Endothelial cell of umbilical vein (primary cell): ENCODE results near the gene CUX1. TPM values are rescaled to one million over a fixed set of nuclear protein-coding genes. Genes with fewer than 3 reads are reported as not detected.

Experiments
- BruUV-seq: library from RNA; stranded (reverse); fragments of 400-500 nt; replicated peaks from 2 replicates; lab custom pipeline; 2021; lab: Mats Ljungman, UMichigan
- CTCF ChIA-PET: fragments of 300-600, 350-600 bp; sonication (Branson Sonifier 250); formaldehyde crosslinking; loops from one replicate; lab custom pipeline; 2021; ENCODE audit warnings: antibody characterized with exemption, inconsistent platforms; lab: Charles Lee
- POLR2A ChIA-PET: fragments of 300-600, 350-600 bp; sonication (Branson Sonifier 250); formaldehyde crosslinking; loops from one replicate; lab custom pipeline; 2021; ENCODE audit warnings: antibody characterized with exemption, inconsistent platforms; lab: Charles Lee
- DNase-seq: peaks from one replicate; pipeline ENCODE4 v3.0.0-alpha.2; 2011; ENCODE audit warnings: low read depth, low spot score
- FAIRE-seq: peaks from 2 replicates; lab custom pipeline; 2011; peaks lifted over from hg19 to GRCh38; lab: Jason Lieb, UNC
- H2AFZ ChIP-seq: 2 replicates; pipeline ENCODE4 v1.6.0; 2012; ENCODE audit warnings: low read depth, low read length, control low read depth, inconsistent platforms
- H3K27ac ChIP-seq: 2 replicates; pipeline ENCODE4 v1.5.1; 2011; ENCODE audit warnings: low read depth, mild to moderate bottlenecking, control low read depth, low read length, moderate library complexity; ENCODE audit not compliant: insufficient read depth
- H3K27me3 ChIP-seq, 2 experiments: 2 replicates each; pipeline versions ENCODE4 v1.6.0 to v1.6.1; 2011; ENCODE audit warnings: low read length in 2 of 2, mixed read lengths in 1 of 2; ENCODE audit not compliant: control insufficient read depth in 2 of 2, insufficient read depth in 2 of 2
- H3K36me3 ChIP-seq, 2 experiments: 2 replicates in 1 of 2; 3 replicates in 1 of 2; pipeline ENCODE4 v1.5.1; 2011; ENCODE audit warnings: low read length in 2 of 2, mild to moderate bottlenecking in 1 of 2, moderate library complexity in 1 of 2; ENCODE audit not compliant: control insufficient read depth in 2 of 2, insufficient read depth in 2 of 2; ENCODE audit errors: extremely low read depth in 1 of 2
- H3K4me1 ChIP-seq: 3 replicates; pipeline ENCODE4 v1.5.1; 2011; ENCODE audit warnings: mild to moderate bottlenecking, low read length; ENCODE audit not compliant: control insufficient read depth, insufficient read depth; ENCODE audit errors: extremely low read depth
- H3K4me2 ChIP-seq: 2 replicates; pipeline ENCODE4 v1.6.1; 2011; ENCODE audit warnings: low read length, control low read depth, mixed read lengths; ENCODE audit not compliant: insufficient read depth
- H3K4me3 ChIP-seq, 3 experiments: fragments of 200-600 bp in 1 of 3; sonication (generic), shearing (Covaris generic) in 1 of 3; replicated peaks in 1 of 3; 2 replicates each; pipeline ENCODE4 v1.5.1; 2011 to 2016; ENCODE audit warnings: control low read depth in 3 of 3, low read length in 3 of 3, mild to moderate bottlenecking in 2 of 3, inconsistent platforms in 1 of 3, low read depth in 1 of 3, moderate library complexity in 1 of 3; ENCODE audit not compliant: insufficient read depth in 1 of 3
- H3K79me2 ChIP-seq: 2 replicates; pipeline ENCODE4 v1.6.0; 2012; ENCODE audit warnings: low read length, inconsistent platforms; ENCODE audit not compliant: control insufficient read depth, insufficient read depth
- H3K9ac ChIP-seq: replicated peaks from 2 replicates; pipeline ENCODE3; 2011; ENCODE audit warnings: low read length, control low read depth; ENCODE audit not compliant: insufficient read depth; ENCODE audit errors: extremely low read depth
- H3K9me1 ChIP-seq: replicated peaks from 3 replicates; pipeline ENCODE4 v1.6.0; 2011; ENCODE audit warnings: mild to moderate bottlenecking, low read length; ENCODE audit not compliant: control insufficient read depth, insufficient read depth; ENCODE audit errors: extremely low read depth
- H3K9me3 ChIP-seq: replicated peaks from 2 replicates; pipeline ENCODE4 v1.5.1; 2012; ENCODE audit warnings: low read length, inconsistent platforms; ENCODE audit not compliant: control insufficient read depth, insufficient read depth
- H4K20me1 ChIP-seq: replicated peaks from 2 replicates; pipeline ENCODE3; 2011; ENCODE audit warnings: mild to moderate bottlenecking, low read length; ENCODE audit not compliant: control insufficient read depth, insufficient read depth; ENCODE audit errors: extremely low read depth
- EZH2 ChIP-seq: IDR thresholded peaks from 2 replicates; pipeline ENCODE4 v1.6.1; 2012; ENCODE audit warnings: borderline replicate concordance, low read depth, mild to moderate bottlenecking, moderate library complexity, low read length, inconsistent platforms; ENCODE audit not compliant: severe bottlenecking
- FOS ChIP-seq: IDR thresholded peaks from 2 replicates; pipeline ENCODE4 v1.6.1; 2011; ENCODE audit warnings: mild to moderate bottlenecking, low read length, moderate library complexity, borderline replicate concordance; ENCODE audit not compliant: insufficient read depth
- GATA2 ChIP-seq: IDR thresholded peaks from 2 replicates; pipeline ENCODE4 v1.7.0; 2011; ENCODE audit warnings: low read depth, mild to moderate bottlenecking, moderate library complexity, mixed read lengths, low read length; ENCODE audit not compliant: insufficient read length, insufficient read depth
- JUN ChIP-seq: IDR thresholded peaks from 2 replicates; pipeline ENCODE4 v1.6.1; 2011; ENCODE audit warnings: borderline replicate concordance, low read depth; ENCODE audit not compliant: insufficient read length, insufficient read depth
- MYC ChIP-seq: IDR thresholded peaks from one replicate; pipeline ENCODE4 v1.6.1; 2011; ENCODE audit warnings: mild to moderate bottlenecking, low read depth, low read length
- POLR2A ChIP-seq: IDR thresholded peaks from 2 replicates; pipeline ENCODE4 v1.6.1; 2012; ENCODE audit warnings: low read depth, mild to moderate bottlenecking, control low read depth, low read length
- POLR2AphosphoS5 ChIP-seq: IDR thresholded peaks from 2 replicates; pipeline ENCODE4 v1.6.1; 2012; ENCODE audit warnings: low read depth, mild to moderate bottlenecking, control low read depth, low read length, moderate library complexity; ENCODE audit not compliant: insufficient read depth
- dilution Hi-C: fragments of 300-500 bp; cut with MboI; formaldehyde crosslinking; loops from one replicate; pipeline ENCODE4 v1.15.0; 2019; ENCODE audit warnings: low sequenced_read_pairs; ENCODE audit not compliant: extremely low pct_ligation_motif_present
- intact Hi-C: fragments of 100-400 bp; cut with micrococcal nuclease; formaldehyde crosslinking; loops from one replicate; pipeline ENCODE4 v1.10.0; 2022
- polyA plus RNA-seq, 4 experiments: library from polyadenylated mRNA; depleted of rRNA in 3 of 4; stranded (reverse) in 3 of 4; unstranded in 1 of 4; fragments of >200 nt; gene quantifications; 2 replicates each; pipeline versions ENCODE4 v1.2.1 to v1.2.3, GENCODE V29; 2011 to 2012; ENCODE audit warnings: missing spikeins in 1 of 4
- total RNA-seq: library from RNA; stranded (reverse); gene quantifications from 2 replicates; pipeline ENCODE4 v1.2.3, GENCODE V29; 2021
- TF ChIP-seq, protein P1 (sequence below), 2 donors: IDR thresholded peaks; 1 replicate in 1 of 2; 2 replicates in 1 of 2; pipeline ENCODE4 v1.5.1; 2011; ENCODE audit warnings: low read length in 2 of 2, mild to moderate bottlenecking in 2 of 2, moderate library complexity in 2 of 2, control low read depth in 1 of 2, inconsistent platforms in 1 of 2, low read depth in 1 of 2; ENCODE audit not compliant: insufficient read depth in 1 of 2; ENCODE audit errors: extremely low read depth in 1 of 2
- TF ChIP-seq, protein P2 (sequence below): IDR thresholded peaks from 2 replicates; pipeline ENCODE4 v1.6.1; 2011; ENCODE audit not compliant: insufficient read depth, insufficient read length

Gene CUX1
- total and polyA plus RNA-seq, 2 donors (not counting 3 experiments of a cell fraction or from before 2014, with no cell fraction given), result 13.8 to 49.8 TPM

DNA sequence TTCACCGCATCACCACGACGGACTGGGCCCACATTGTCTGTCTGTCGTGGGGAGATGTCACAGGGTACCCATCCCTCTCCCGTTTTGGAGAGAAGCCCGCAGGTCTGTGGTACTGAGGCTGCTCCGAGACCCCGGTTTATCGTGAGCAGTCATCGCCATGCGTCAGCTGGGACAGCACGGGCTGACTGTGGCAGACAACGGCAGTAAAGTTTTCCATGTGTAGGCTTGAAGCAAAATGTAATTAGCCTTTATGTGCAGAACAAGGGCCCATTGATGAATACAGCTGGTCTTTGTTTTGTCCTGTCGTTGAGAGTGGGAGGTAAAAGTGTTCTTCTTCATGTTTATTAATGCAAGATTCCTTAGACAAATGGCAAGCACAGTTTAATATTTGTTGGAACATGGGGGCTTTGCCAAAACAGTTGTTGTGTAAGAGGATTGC, 301.8 kb downstream of the CUX1 start:
- dilution Hi-C loops (no loop called here), intact Hi-C loops (no loop called here)
- Histone ChIP-seq H3K79me2 (no peaks in the 10 kb centered on the region), H3K4me3 (no peak overlapping the region), H3K27me3 (no peaks in the 10 kb centered on the region), H3K4me2 (no peak overlapping the region), H4K20me1 (no peaks in the 10 kb centered on the region), H3K36me3 (no peaks in the 10 kb centered on the region), H3K4me1 (peaks cover 11% of the 10 kb centered on the region), H3K9ac (no peak overlapping the region), H3K27ac (no peak overlapping the region), H2AFZ (no peak overlapping the region), H3K9me1 (no peaks in the 10 kb centered on the region), H3K9me3 (no peaks in the 10 kb centered on the region)
- no peak for TF ChIP-seq FOS
- TF ChIP-seq POLR2A, result no peak
- no peak for TF ChIP-seq POLR2AphosphoS5
- TF ChIP-seq, protein P1, sequence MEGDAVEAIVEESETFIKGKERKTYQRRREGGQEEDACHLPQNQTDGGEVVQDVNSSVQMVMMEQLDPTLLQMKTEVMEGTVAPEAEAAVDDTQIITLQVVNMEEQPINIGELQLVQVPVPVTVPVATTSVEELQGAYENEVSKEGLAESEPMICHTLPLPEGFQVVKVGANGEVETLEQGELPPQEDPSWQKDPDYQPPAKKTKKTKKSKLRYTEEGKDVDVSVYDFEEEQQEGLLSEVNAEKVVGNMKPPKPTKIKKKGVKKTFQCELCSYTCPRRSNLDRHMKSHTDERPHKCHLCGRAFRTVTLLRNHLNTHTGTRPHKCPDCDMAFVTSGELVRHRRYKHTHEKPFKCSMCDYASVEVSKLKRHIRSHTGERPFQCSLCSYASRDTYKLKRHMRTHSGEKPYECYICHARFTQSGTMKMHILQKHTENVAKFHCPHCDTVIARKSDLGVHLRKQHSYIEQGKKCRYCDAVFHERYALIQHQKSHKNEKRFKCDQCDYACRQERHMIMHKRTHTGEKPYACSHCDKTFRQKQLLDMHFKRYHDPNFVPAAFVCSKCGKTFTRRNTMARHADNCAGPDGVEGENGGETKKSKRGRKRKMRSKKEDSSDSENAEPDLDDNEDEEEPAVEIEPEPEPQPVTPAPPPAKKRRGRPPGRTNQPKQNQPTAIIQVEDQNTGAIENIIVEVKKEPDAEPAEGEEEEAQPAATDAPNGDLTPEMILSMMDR (IDR thresholded peaks at IDR 0.05; ENCODE audit: extremely low read depth in 1 of 2, insufficient read depth in 1 of 2, low read depth in 1 of 2, low read length in 2 of 2), result no peak
- no peak for TF ChIP-seq EZH2
- TF ChIP-seq MYC, result no peak
- TF ChIP-seq, protein P2, sequence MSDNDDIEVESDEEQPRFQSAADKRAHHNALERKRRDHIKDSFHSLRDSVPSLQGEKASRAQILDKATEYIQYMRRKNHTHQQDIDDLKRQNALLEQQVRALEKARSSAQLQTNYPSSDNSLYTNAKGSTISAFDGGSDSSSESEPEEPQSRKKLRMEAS, result no peak
- no peak for TF ChIP-seq JUN
- no peak for TF ChIP-seq GATA2
- ChIA-PET CTCF (no interaction called here), POLR2A (no interaction called here)
- no peak for FAIRE-seq
- no TSS peak for BruUV-seq
- DNase-seq, result no peak
